ENCODE measurements around the gene TSLP.

TSLP gene

DNA sequence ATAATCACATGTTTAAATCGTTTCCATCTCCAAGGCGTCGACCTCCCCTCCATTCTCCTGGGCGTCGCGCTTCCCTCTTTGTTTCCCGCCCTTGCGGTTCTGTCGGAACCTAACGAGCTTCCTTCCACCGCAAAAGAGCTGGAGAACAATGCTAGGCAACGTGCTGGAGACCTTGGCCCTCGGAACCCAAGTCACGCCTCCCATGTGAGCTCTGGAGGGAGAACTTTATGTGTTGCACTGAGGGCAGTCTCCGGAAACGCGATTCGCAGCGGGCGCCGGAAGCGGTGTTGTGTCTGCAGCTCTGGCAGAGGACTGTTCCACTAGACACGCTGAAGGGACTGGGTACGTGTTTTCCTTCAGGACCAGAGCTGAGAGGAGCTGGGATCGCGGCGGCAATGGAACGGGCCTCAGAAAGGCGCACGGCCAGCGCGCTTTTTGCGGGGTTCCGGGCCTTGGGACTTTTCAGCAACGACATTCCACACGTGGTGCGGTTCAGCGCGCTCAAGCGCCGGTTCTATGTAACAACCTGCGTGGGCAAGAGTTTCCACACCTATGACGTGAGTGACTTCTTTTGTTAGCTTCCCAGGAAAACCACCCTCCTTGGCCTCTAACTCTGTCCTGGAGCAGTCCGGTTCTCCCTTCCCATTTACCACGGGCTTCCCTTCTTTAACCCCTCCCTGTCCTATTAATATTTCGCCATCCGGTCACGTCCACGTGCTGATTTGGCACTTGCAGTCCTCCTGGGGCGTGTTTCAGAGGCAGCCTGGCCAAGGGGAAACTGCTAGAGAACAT is 20.7 kb downstream of the TSLP start, which contains the start of gene WDR36:
WDR36 (plus strand) TSS at position 287 of the 792 bp plus-strand sequence; CDS start at position 396, 109 bp downstream.
- in situ Hi-C loops (cut with HindIII; ENCODE audit: low sequenced_read_pairs) = no loop called here

DNA sequence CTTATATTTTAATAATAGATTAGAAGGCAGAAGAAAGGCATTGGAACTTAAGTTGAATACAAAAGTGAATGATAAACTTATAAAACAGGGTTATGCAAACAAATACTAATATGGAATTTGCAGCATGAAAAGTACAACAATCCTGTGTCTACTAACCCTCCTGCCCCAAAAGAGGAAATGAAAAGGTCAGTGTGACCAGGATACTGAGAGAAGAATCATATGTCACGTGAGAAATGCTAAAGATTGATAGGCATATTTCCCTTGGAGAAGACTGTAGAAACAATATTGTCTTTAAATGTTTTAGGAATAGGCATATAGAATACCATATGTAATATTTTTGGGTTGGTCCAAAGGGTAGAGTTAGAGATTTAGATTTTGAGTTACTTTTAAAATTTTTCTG is 24.5 kb downstream of the TSLP start:
- in situ Hi-C loops (cut with HindIII; ENCODE audit: low sequenced_read_pairs) = no loop called here

DNA sequence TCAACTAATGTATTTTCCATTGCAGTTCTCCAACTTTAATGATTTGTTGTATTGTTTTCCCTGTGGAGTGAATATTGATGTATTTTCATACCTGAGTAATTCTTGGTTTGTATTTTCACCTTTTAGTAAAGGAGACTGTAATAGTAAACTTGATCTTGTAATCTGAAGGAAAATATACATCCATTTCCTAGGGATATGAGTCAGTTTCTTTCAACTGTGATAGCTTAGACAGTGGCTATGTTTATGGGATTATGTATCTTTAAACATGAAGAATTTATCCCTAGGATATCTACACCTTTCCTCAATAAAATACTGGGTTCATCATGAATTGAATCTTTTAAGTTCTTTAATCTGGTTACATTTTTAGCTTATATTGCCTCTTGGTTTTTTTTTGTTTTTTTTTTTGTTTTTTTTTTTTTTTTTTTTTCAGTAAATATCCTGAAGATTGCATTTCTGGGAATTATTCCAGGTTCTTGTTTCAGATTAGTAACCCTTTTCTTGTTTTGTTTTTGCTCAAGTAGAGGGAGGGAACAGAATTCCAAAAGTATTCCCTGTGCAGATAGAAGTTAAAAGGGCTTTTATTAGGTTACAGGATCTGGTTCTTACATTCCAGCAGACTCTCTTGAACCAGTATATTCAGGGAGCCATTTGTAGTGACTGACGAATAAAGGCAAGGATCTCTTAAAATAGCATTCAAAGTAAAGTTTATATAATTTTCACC is 27.7 kb downstream of the TSLP start:
- in situ Hi-C loops (cut with HindIII; ENCODE audit: low sequenced_read_pairs) = no loop called here

DNA sequence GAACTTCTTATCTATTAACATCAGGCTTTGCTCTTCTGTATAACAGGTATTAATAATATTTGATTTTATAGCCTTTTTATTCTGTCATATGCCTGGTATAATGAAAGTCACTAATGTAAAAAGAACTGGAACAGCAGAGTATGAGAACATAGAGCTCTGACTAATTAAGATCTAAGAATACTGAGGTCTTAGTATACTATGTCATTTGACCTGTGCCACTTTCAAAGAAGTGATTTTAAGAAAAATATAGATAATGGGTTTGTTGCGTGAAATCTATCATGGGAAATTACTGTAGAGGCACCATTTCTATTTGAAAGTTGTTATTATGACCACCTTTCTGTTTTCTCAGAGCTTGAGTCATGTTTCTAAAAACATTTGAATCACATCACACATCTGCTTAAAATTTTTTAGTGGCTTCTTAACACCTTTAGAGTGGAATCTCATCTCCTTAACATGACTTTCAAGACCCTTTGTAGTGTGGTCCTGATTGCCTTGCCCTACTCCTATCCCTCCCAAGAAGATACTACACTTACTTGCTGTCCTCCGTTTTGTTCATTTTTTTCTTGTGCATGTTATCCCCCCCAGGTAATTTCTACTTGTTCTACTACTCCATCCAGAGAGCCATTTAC is 34.9 kb downstream of the TSLP start:
- in situ Hi-C loops (cut with HindIII; ENCODE audit: low sequenced_read_pairs) = no loop called here

DNA sequence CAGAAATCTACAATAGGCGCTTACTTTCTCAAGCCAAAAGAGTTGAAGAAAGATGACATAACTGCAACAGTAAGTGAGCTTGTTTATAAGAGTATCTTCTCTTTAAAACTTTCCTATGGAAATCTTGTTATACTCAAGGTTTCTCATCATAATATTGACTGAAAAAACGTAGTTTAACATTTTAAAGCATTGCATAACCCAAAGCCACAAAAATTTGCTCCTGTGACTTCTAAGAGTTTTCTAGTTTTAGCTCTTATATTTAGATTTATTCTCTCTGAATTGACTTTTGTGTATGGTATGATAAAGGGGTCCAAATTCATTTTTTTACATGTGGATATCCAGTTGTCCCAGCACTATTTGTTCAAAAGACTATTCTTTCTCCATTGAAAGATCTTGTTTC is 35.9 kb downstream of the TSLP start:
- in situ Hi-C loops (cut with HindIII; ENCODE audit: low sequenced_read_pairs) = no loop called here

DNA sequence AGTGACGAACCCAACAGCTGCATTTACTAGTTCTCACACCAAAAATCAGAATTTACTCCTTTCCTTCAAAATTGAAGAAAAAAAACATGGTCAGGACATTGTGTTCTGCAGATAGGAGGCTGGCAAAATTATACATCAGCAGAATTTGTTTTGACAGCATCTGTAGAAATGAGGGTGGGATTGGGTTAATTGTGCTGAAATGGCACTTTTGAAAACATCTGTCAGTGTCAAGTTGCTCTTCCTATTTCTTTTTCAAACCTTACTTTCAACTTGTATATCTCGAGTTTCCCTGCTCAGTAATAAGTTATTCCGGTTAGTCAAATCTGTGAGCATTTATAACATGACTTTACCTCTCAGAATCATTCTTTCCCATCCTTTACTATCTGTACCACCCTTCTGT is 40.4 kb downstream of the TSLP start:
- in situ Hi-C loops (cut with HindIII; ENCODE audit: low sequenced_read_pairs) = no loop called here

DNA sequence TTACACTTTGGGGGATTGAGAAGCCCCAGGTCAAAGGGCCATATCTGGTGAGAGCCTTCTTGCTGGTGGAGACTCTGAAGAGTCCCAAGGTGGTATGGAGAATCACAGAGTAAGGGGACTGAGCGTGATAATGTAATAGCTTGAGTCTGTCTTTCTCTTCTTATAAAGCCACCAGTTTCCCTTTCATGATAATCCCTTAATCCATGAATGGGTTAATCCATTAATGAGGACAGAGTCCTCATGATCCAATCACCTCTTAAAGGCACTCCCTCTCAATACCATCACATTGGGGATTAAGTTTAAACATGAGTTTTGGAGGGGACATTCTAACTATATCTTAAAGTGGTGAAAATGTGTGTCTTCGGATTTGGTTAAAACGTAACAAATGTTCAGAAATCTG is 42.2 kb downstream of the TSLP start:
- in situ Hi-C loops (cut with HindIII; ENCODE audit: low sequenced_read_pairs) = no loop called here

DNA sequence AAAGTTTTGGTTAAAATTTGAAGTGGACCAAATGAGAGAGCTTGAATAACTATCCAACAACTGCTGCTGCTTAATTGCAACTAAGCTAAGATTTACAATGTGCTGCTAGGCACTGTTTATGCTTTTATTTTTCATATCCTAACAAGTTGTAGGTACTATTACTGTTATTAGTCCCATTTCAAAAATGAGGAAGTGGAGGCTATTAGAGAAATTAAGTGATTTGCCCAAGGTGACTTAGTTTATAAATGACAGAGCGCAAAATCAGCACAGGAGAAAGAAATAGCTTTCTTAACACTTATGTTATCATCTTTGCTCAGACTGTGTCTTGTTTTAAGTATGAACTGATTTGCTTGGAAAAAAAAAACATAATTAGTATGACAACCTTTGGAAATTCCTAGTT is 43.7 kb downstream of the TSLP start:
- in situ Hi-C loops (cut with HindIII; ENCODE audit: low sequenced_read_pairs) = loop anchor here (5.0 kb wide), 1 partner anchor 33 kb away; no protein-coding TSS in a partner anchor

DNA sequence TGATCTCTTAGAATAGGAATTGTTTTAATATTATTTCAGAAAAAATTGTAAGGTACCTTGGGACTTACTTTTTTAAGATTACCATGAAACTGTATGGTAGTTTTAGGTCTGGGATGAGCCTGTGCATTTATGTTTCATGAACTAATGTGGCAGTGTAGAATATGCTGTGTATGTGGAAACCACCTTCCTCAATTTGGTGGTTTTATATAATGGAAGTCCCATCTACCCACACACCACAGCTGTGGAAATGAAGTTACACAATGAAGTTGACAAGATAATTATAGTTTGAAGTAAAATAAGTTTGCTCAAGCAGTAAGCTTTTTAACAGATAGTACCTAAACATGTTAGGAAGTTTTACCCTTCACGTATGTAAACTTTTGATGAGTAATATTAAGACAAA is 45.0 kb downstream of the TSLP start:
- in situ Hi-C loops (cut with HindIII; ENCODE audit: low sequenced_read_pairs) = loop anchor here (5.0 kb wide), 1 partner anchor 34 kb away; no protein-coding TSS in a partner anchor

DNA sequence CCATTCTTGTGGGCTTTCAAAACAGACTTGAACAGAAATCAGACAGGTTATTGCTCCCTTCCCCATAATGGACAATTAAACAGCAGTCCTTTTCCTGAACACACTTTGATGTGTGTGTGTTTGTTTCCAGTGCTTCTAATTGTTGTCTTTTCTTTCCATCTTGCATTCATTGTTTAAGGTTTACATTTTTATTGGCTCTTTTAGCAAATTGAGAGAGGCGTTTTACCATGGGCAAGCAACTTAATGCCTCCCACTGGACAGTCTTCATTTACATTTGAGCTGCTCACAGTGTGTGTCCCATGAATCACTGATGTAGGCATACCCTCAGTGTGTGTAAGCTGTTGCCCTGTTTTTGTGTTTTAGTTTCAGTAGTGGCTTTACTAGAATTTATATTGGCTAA is 45.6 kb downstream of the TSLP start:
- in situ Hi-C loops (cut with HindIII; ENCODE audit: low sequenced_read_pairs) = loop anchor here (5.0 kb wide), 1 partner anchor 35 kb away; no protein-coding TSS in a partner anchor

DNA sequence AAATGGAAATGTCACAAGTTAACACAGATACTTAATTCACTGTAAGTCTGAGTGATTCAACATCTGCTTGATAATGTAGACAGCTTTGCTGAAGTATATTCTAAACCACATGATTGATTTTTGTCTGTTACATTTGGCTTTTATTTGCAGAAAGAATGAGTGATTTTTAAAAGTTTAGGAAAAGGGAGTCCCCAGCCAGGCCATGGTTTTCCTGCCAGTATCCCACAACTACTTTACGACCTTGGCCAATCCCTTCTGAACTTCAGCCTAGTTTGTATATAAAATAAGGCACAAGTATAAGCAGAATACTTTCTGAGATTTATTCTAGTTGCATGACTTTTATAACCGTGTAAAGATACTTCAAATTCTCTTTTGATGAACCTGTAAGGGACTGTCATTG is 47.7 kb downstream of the TSLP start:
- in situ Hi-C loops (cut with HindIII; ENCODE audit: low sequenced_read_pairs) = loop anchor here (5.0 kb wide), 1 partner anchor 37 kb away; no protein-coding TSS in a partner anchor

DNA sequence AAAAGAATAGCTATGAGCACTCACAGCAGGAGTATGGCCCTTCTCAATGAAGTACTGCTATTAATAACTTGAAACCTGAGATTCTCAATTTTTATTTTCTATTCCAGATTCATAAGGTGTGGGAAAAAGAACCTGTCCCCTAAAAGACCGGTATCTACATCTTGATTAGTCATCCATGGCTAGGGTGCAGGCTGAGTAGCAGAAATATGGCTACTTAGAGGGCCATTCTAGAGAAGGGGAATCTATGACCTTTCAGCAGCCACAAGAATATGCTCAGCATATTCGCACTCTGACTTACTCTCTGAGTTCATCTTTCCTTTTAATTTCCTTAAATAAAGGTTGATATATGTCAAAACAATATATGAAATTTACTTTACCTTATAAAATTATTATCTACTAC is 48.3 kb downstream of the TSLP start:
- in situ Hi-C loops (cut with HindIII; ENCODE audit: low sequenced_read_pairs) = loop anchor here (5.0 kb wide), 1 partner anchor 38 kb away; no protein-coding TSS in a partner anchor

DNA sequence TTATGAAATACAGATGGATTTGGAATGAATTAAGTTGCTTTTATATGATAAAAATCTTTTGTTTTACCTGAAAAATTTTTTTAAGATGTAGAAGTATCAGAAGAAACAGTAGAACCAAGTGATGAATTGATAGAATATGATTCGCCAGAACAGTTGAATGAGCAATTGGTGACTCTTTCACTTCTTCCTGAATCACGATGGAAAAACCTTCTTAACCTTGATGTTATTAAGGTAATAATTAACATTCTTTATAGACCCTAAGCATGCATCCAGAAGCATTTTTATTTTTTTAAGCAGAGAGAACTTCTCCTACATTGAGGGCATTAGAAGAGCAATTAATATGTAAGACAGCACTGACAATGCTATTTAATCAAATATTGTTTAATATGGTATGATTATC is 49.4 kb downstream of the TSLP start:
- in situ Hi-C loops (cut with HindIII; ENCODE audit: low sequenced_read_pairs) = no loop called here

DNA sequence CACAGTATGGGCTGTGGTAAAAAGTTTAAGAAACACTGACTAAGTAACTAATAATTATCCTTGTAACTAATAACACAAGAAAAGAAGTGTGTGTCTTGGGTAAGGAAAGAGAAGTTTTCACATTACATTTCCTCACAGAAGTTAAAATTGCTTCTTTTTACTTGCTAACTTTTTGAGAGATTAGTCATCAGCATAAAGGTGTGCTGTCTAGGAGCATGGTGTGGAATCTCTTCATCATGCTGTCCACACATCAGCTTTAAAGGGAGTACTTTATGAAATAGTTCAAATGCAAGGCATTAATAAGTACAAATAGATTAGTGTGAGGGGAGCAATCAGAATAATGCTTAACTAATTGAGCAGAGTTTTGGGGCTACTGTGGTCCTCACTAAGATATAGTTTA is 50.4 kb downstream of the TSLP start:
- in situ Hi-C loops (cut with HindIII; ENCODE audit: low sequenced_read_pairs) = no loop called here

DNA sequence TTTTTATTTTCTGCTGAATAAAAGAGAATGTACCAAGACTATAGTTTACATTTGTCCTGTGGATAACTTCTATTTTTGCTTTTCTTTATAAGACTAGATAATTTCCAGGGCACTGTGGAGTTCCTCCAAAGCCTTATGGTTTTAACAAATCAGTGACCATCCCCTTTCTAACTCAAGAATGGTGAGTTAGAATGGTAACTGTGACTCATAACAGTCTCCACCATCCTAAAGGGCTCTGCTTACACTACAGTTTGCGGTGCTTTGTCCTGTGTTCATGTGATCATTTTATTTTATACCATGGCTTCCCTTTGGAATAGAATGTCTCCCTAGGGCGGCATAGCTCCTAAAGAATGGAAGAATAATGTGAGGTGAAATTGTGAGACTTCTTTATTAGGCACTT is 50.9 kb downstream of the TSLP start:
- in situ Hi-C loops (cut with HindIII; ENCODE audit: low sequenced_read_pairs) = no loop called here

DNA sequence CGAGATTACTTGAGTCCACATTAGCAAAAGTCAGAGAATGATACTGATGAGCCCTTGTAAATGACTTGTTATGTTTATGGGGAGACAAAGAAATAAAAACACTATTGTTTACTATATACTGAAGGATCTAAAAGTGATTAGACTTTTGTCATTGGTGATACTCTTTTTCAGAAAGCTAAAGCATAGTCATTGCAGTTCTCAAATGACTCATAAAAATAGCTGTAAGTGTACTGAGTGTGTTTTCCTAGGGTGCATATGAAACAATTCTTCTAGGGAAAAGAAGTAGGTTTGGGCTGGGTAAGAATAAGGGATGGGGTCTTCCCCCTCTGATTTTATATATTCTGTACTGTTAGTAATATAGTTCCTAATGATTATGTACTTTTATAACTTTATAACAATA is 53.3 kb downstream of the TSLP start:
- in situ Hi-C loops (cut with HindIII; ENCODE audit: low sequenced_read_pairs) = no loop called here

DNA sequence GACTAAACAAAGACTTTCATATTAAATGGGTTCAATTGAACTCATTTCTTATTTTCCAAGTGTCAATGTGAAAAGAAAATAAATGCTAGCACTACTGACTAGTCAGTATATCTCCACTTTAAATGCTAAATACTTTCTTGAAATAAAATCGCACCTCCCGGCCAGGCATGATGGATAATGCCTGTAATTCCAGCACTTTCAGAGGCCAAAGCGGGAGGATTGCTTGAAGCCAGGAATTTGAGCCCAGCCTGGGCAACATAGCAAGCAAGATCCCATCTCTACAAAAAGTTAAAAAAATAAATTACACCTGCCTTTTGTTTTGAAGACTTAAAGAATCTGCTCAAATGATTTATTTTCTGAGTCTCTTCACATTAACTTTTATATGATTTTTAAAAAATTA is 55.4 kb downstream of the TSLP start:
- in situ Hi-C loops (cut with HindIII; ENCODE audit: low sequenced_read_pairs) = no loop called here

Measured in endothelial cell of hepatic sinusoid (primary cell).